Muscle layer of colon (tissue), 2 donors: Measurements from ENCODE around the gene ACOXL.
"Not testable (repeated sequence)": the region's sequence is repeated elsewhere in the genome, so short reads cannot be mapped to it uniquely, and the experiment has no call there.

ENCODE experiments used
- H3K27ac ChIP-seq: one replicate; pipeline ENCODE4 v1.7.0; 2013; ENCODE audit warnings: low read depth, mild to moderate bottlenecking, low read length, moderate library complexity
- H3K27me3 ChIP-seq, 2 donors: one replicate each; pipeline ENCODE4 v1.7.0; 2013; ENCODE audit warnings: low read length in 2 of 2, mild to moderate bottlenecking in 2 of 2; ENCODE audit not compliant: insufficient read depth in 2 of 2, control insufficient read depth in 1 of 2
- H3K36me3 ChIP-seq: one replicate; pipeline ENCODE4 v1.7.0; 2013; ENCODE audit warnings: mild to moderate bottlenecking, low read length; ENCODE audit not compliant: insufficient read depth
- H3K4me1 ChIP-seq: one replicate; pipeline ENCODE4 v1.7.0; 2013; ENCODE audit warnings: mild to moderate bottlenecking, low read length; ENCODE audit not compliant: insufficient read depth
- H3K4me3 ChIP-seq, 2 donors: one replicate each; pipeline ENCODE4 v1.7.0; 2013; ENCODE audit warnings: low read length in 2 of 2, low read depth in 1 of 2, mild to moderate bottlenecking in 1 of 2, moderate library complexity in 1 of 2
- H3K9ac ChIP-seq: one replicate; pipeline ENCODE4 v1.7.0; 2013; ENCODE audit warnings: low read length
- H3K9me3 ChIP-seq: one replicate; pipeline ENCODE4 v1.7.0; 2013; ENCODE audit warnings: mild to moderate bottlenecking, low read length
- donor health status: abdominal sarcoma.
- donor health status: Adenocarcinoma of cecum.

ACOXL gene

DNA sequence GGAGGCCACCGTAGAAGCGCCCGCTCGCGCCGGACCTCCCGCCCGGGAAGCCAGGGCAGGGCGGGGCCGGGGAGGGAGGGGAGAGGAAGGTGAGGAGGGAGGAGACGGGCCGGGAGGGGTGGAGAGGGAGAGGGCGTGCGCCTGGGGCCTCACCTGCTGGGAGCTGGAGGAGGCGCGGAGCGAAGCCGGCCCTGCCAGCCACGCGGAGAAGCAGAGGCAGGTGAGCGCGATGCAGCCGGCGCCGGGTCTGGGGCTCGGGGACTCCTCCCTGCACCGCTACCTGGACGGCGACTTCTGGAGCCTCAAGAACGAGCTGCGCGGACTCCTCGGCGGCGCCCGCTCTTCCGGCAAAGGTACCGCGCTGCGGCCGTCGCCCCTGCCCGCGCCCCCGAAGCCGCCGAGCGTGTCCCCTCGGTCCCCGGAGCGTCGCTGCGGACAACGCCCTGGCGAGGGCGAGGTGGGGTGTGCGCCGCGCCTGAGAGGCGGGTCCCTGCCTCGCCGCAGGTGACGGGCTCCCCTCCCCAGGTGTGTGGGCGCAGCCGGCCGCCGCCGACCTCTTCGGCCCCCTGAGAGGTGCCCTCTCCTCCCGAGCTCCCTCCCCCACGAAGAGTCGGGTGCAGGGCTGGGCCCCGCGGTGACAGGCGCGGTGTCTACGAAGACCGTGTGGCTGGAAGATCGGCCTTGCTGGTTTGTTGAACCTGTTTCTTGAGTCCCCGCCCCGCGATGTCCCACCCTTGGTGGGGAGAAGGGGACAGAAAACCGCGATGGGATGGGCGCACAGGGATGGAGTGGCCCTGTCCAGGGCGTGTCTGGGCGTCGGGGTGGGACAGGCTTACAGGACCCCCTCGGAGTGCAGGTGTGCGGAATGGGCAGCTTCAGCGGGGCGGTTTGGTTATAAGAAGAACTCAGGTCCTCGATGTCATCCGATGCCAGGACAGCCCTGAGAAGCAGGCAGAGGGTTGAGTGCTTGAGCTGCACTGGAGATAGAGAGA lies at the start of gene ACOXL:
Gene ACOXL, plus strand, starts transcription at position 152 of the 992 bp plus-strand sequence. CDS start 35,817 bp downstream, outside the sequence.
- no peaks in the 10 kb centered on the region for H3K9me3 ChIP-seq
- H3K27ac ChIP-seq, result no peak within 1 kb of the TSS
- peaks cover 6% of the 10 kb centered on the region for H3K4me1 ChIP-seq
- H3K4me3 ChIP-seq, result no peak within 1 kb of the TSS
- no peak within 1 kb of the TSS for H3K9ac ChIP-seq
- peaks cover 20 to 26% of the 10 kb centered on the region in 2 donors for H3K27me3 ChIP-seq
- no peaks in the 10 kb centered on the region for H3K36me3 ChIP-seq

DNA sequence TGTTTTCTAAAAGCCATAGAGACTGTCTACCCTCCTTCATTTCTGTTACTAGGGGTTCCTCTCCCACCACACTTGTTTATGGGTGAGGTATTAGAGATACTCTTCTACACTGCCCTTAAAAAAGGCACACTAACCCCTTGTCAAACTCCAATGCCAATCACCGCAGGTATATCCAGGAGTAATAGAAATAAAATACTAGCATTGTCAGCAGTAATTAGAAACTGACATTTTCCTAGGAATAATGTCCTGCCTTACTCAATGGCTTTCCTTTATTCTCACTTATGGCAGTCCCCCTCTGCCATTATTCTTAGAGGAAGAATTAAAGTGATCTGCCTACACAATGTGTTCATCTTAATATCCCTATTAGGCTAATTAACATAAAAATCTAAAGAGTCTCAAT lies 49.5 kb upstream of the ACOXL start:
- H3K4me1 ChIP-seq, result peaks cover 10% of the 10 kb centered on the region
- no peaks in the 10 kb centered on the region for H3K36me3 ChIP-seq
- H3K27me3 ChIP-seq, result no peaks in the 10 kb centered on the region
- H3K4me3 ChIP-seq, result no peak overlapping the region
- H3K27ac ChIP-seq, result no peak overlapping the region
- H3K9ac ChIP-seq, result no peak overlapping the region
- no peaks in the 10 kb centered on the region for H3K9me3 ChIP-seq

DNA sequence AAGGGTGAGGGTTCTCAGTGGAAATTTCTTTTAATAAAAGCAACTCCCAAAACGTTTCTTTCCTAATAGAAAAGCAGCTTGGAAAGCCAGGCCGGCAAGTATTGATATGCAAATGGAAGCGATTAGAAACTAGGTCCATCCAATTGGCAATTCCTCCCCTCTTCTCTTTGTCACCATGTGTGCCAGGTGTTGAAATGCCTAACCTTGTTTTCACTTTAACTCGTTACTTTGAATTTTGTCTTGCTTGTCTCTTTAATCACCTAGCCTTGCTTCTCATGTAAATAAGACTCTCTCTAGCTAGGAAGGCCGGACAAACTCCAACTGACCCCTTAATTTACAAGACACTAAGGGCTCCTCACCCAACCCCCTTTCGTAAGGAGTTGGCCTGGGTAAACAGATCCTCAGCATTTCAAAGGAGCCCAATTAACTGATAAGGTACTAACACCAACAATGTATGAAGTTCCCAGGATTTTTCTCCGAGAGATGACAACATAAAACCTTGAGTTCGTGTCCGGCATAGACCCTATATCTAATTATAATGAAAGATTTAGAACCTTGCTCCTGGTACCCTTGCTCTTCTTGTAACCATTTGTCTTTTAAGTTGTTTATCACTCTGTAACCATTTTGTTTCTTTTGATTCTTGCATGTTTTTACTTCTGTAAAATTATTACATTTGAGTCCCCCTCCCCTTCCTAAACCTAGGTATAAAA lies 44.4 kb upstream of the ACOXL start:
- not testable (repeated sequence) for H3K4me3 ChIP-seq, H3K9me3 ChIP-seq, H3K4me1 ChIP-seq, H3K36me3 ChIP-seq, H3K27ac ChIP-seq, H3K9ac ChIP-seq, H3K27me3 ChIP-seq

DNA sequence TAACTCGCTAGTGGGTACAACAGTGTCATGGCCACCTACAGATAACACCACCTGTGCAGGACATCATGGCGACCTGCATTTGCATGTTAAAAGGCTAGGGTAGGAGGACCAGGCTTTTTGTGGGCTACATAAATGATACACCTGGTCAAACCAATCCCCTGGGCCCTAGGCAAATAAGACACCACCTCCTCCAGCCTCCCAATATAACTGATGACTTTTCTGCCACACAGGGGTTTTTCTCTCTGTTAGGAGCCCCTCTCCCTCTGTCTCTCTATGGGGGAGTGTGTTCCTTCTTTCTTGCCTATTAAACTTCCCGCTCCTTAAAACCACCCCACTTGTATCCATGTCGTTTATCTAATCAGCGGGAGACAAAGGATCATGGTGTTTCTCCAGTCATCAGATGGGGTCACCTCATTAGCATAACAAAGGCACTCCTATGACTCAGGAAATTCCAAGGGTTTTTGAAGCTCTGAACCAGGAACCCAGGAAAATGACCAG lies 43.7 kb upstream of the ACOXL start:
- Histone ChIP-seq H3K27me3 (no peaks in the 10 kb centered on the region), H3K36me3 (no peaks in the 10 kb centered on the region), H3K9me3 (no peaks in the 10 kb centered on the region), H3K27ac (no peak overlapping the region), H3K4me3 (no peak overlapping the region), H3K9ac (no peak overlapping the region), H3K4me1 (no peaks in the 10 kb centered on the region)

DNA sequence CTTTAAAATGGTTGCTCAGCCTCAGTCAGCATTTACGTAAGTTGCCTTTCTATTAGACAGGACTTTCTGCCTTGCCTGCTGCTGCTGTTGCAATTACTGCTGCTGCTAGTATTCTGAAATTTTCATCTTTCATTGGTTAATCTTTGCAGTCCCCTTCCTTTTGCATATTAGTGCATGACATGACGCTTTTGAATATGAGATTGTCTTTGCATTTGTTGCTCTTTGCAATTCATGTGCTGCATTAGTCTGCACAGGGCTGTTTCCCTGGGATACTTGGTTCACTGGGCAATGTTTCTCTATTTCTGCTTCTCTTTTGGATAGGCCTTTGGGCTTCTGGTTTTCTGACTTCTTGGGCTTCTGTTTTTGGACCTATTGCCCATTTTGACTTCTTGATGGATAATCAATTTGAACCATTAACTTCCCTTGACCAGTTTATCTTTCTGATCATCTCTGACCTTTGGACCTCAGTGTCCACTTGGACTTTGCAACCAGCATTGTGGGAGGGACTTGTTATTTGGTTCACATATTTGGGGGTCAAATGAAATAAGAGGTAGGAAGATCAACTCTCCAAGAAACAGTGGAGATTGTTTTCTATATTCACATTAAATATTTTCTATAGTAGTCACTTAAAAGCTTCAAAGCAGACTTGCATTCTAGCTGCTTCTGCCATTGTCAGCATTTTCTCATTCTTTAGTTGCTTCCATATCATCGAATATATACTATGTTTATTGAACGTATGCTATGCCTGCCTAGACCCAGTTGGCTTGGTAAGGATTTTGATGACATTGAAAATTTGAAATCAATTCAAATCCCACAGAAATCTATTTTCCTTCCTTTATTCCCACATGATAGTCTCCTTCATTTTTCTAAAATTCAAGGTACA lies 42.0 kb upstream of the ACOXL start:
- Histone ChIP-seq H3K27ac (no peak overlapping the region), H3K9me3 (no peaks in the 10 kb centered on the region), H3K4me3 (no peak overlapping the region), H3K27me3 (no peaks in the 10 kb centered on the region), H3K4me1 (no peaks in the 10 kb centered on the region), H3K9ac (no peak overlapping the region), H3K36me3 (no peaks in the 10 kb centered on the region)

DNA sequence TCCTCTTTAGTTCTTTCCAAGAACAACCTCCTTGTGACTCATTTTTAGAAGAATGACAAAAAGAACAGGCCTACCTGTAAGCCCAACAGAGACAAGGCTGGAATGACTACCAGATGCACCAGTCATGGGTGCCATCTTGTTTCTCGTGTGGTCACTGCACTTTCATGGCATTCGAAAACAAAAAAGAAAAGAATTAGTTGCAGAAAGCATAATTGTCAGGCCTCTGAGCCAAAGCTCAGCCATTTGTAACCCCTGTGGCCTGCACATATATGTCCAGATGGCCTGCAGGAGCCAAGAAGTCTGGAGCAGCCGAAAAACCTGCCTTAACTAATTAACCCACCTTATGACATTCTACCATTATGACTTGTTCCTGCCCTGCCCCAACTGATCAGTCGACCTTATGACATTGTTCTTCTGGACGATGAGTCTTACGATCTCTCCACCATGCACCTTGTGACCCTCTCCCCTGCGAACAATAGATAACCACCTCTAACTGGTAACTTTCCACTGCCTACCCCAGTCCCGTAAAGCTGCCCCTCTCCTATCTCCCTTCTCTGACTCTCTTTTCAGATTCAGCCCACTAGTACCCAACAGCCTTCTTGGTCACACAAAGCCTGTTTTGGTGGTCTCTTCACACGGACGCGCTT lies 40.6 kb upstream of the ACOXL start:
- H3K4me3 ChIP-seq, result no peak overlapping the region
- H3K9ac ChIP-seq, result no peak overlapping the region
- H3K27ac ChIP-seq, result no peak overlapping the region
- no peaks in the 10 kb centered on the region for H3K36me3 ChIP-seq
- no peaks in the 10 kb centered on the region for H3K9me3 ChIP-seq
- H3K4me1 ChIP-seq, result no peaks in the 10 kb centered on the region
- no peaks in the 10 kb centered on the region for H3K27me3 ChIP-seq

DNA sequence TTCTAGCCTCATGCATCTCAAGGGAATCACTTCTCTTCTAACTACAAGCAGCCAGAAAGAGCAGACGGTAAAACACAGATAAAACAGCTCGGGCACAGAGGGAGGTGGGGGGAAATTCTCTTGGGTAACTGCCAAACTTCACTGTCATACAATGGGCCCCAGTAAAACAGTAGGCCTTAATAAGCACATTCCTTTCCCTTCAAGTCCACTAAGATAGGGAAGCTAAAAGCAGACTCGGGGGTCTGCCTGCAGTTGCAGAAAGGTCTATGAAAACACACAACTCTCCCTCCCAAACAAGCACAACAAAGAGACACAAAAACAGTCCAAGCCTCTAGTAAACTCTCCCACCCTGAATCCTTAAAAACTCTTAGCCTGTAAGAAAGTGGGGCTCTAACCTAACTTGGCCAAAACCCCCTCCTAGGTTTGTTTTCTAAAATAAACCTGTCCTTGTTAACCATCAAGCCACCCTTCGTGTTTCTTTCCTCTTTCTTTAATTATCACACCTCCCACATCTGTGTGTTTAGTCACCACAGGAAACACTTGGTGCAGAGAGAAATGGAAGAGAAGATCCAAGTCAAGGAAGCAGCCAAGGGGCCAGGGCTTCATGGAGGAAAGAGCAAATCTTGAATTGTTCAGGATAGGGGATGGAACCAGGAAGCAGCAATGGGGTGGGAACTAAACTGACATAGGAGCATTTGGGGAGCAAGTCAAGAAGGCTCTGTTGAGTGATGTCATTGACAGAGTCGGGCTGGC lies 37.1 kb upstream of the ACOXL start:
- not testable (repeated sequence) for H3K27me3 ChIP-seq, H3K27ac ChIP-seq, H3K4me3 ChIP-seq, H3K9ac ChIP-seq, H3K36me3 ChIP-seq, H3K4me1 ChIP-seq, H3K9me3 ChIP-seq

DNA sequence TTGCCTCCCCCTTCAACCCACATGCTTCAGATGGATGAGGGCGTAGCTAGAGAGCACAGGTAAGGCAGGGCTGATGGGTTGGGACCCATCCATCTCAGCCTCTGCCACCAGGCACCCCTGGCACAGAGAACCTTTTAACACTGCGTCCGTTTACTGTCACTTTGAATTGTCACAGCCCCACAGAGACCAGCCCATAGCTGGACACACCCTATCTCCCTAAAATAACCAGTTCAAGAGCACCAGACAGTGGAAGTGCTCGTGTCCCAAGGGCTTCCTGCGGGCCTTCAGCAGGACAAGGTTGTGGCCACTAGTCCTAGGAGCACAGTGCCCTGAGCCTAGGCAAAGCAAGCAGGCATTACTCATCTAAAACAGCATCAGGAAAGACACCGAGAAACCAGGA lies 34.1 kb upstream of the ACOXL start:
- not testable (repeated sequence) for H3K4me1 ChIP-seq, H3K27me3 ChIP-seq, H3K9me3 ChIP-seq, H3K36me3 ChIP-seq, H3K4me3 ChIP-seq, H3K9ac ChIP-seq, H3K27ac ChIP-seq

DNA sequence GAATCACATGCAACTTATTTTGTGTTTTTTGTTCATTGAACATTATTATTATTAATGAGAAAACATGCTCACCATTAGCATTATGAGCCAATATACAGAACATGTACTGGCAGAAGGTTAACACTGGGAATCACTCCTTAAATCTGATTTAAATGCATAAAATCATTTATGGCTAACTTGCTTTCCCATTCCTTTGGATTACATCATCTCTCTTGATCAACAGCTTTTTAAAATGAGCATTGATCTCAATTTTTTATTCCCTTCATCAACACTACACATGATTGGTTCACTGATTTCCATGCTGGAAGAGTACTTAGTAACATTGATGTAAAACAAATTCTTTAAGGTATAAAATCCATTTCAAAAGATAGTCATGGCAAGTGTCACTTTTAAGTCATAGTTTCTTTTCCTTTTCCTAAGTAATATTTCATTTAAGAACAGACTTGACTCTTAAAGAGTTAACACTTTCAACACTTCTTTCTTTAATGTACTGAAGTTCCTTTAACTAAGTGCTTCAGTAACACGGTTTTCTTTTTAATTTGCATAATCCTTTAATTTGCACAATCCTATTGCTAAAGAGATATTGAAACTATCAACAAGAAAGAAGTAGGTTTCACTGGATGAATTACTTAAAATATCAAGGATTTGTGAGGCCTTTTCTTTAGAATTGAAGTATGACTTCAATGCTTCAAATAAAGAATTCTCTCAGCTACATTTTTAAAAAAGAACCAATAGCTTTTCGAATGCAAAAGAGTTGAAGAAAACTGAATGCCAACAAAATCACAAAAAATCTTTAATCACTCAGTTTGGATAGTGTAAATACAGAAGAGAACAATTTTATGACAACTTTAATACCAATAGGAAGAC lies 29.6 kb upstream of the ACOXL start:
- no peaks in the 10 kb centered on the region for H3K36me3 ChIP-seq
- H3K4me1 ChIP-seq, result no peaks in the 10 kb centered on the region
- no peaks in the 10 kb centered on the region for H3K27me3 ChIP-seq
- no peaks in the 10 kb centered on the region for H3K9me3 ChIP-seq
- H3K27ac ChIP-seq, result no peak overlapping the region
- no peak overlapping the region for H3K4me3 ChIP-seq
- H3K9ac ChIP-seq, result no peak overlapping the region
